Stimulated activated effector memory CD8-positive, alpha-beta T cell treated with anti-CD3 and anti-CD28 coated beads, Interleukin-12 subunit alpha, Interleukin-12 subunit beta, amount 100 ng/mL, for 72 hours (primary cell): Measurements from ENCODE around the gene TNFRSF12A.

Experiments
- ATAC-seq: fragments of 150-1000 bp; cut with Tn5 transposase; 2 replicates; pipeline ENCODE4 v1.10.0; 2021
- DNase-seq, 2 donors: peaks; one replicate each; pipeline ENCODE4 v3.0.0; 2021 to 2022; ENCODE audit warnings: low spot score in 2 of 2
- H3K27ac Mint-ChIP-seq: one replicate; pipeline ENCODE4 v1.8.0; 2022; ENCODE audit warnings: mild to moderate bottlenecking, mixed read lengths
- H3K36me3 Mint-ChIP-seq: one replicate; pipeline ENCODE4 v1.8.0; 2022; ENCODE audit warnings: mild to moderate bottlenecking, mixed read lengths
- H3K4me1 Mint-ChIP-seq: one replicate; pipeline ENCODE4 v1.8.0; 2022; ENCODE audit warnings: mixed read lengths
- H3K4me3 Mint-ChIP-seq: one replicate; pipeline ENCODE4 v1.8.0; 2022; ENCODE audit warnings: mild to moderate bottlenecking, mixed read lengths
- H3K9me3 Mint-ChIP-seq: one replicate; pipeline ENCODE4 v1.8.0; 2022; ENCODE audit warnings: mixed read lengths

TNFRSF12A gene

GRCh38 chr16:3014971-3015370 is 5.2 kb upstream of the TNFRSF12A start:
- H3K36me3 Mint-ChIP-seq = peaks cover 8% of the 10 kb centered on the region
- no peaks in the 10 kb centered on the region for H3K9me3 Mint-ChIP-seq
- no peak for ATAC-seq

GRCh38 chr16:3015865-3016521 is 4.2 kb upstream of the TNFRSF12A start:
- Mint-ChIP-seq H3K9me3 (no peaks in the 10 kb centered on the region), H3K4me1 (peaks cover 11% of the 10 kb centered on the region), H3K27ac (no peak overlapping the region), H3K36me3 (peaks cover 18% of the 10 kb centered on the region), H3K4me3 (no peak overlapping the region)
- ATAC-seq (no peak), DNase-seq (no peak)

More at GRCh38 chr16:3014971-3015370, 5.2 kb upstream of the TNFRSF12A start:
- no peak for DNase-seq
- Mint-ChIP-seq H3K4me3 (no peak overlapping the region), H3K4me1 (peaks cover 8% of the 10 kb centered on the region), H3K27ac (no peak overlapping the region)

- Mint-ChIP-seq H3K9me3 (no peaks in the 10 kb centered on the region), H3K4me3 (no peak overlapping the region)
These were observed 2.8 kb upstream of the TNFRSF12A start for GRCh38 chr16:3017344-3017743.

GRCh38 chr16:3017794-3018506 is 2.2 kb upstream of the TNFRSF12A start, which contains the start of gene CLDN6:
CLDN6 (minus strand) TSS chr16:3018183; CDS start chr16:3016021, 2,162 bp downstream.
- H3K4me3 Mint-ChIP-seq = no peak within 1 kb of the TSS
- DNase-seq = no peak
- ATAC-seq = no peak
- H3K27ac Mint-ChIP-seq = no peak within 1 kb of the TSS
- H3K4me1 Mint-ChIP-seq = peaks cover 30% of the 10 kb centered on the region
- H3K36me3 Mint-ChIP-seq = peaks cover 35% of the 10 kb centered on the region
- no peaks in the 10 kb centered on the region for H3K9me3 Mint-ChIP-seq

More at GRCh38 chr16:3017344-3017743, 2.8 kb upstream of the TNFRSF12A start:
- Mint-ChIP-seq H3K4me1 (peaks cover 24% of the 10 kb centered on the region), H3K27ac (no peak overlapping the region), H3K36me3 (peaks cover 31% of the 10 kb centered on the region)
- ATAC-seq (no peak), DNase-seq (no peak)

- H3K27ac Mint-ChIP-seq = peak overlapping the region; percentile 91
- H3K4me3 Mint-ChIP-seq = peak overlapping the region; percentile 78
- ATAC-seq = no peak
- no peaks in the 10 kb centered on the region for H3K9me3 Mint-ChIP-seq
- H3K36me3 Mint-ChIP-seq = peaks cover 52% of the 10 kb centered on the region
- no peak for DNase-seq
- H3K4me1 Mint-ChIP-seq = peaks cover 46% of the 10 kb centered on the region
These were observed 448 bp upstream of the TNFRSF12A start for GRCh38 chr16:3019594-3020246.

- ATAC-seq (peak; percentile 38), DNase-seq (peak; percentile 38 to 75)
- Mint-ChIP-seq H3K9me3 (no peaks in the 10 kb centered on the region), H3K4me3 (peak overlapping the region; percentile 78), H3K4me1 (peaks cover 51% of the 10 kb centered on the region), H3K27ac (peak overlapping the region; percentile 91), H3K36me3 (peaks cover 63% of the 10 kb centered on the region)
These were observed 658 bp downstream of the TNFRSF12A start for GRCh38 chr16:3020604-3021448.

- H3K36me3 Mint-ChIP-seq = peaks cover 71% of the 10 kb centered on the region
- H3K27ac Mint-ChIP-seq = peak overlapping the region; percentile 91
- DNase-seq = peak; percentile 66 to 87
- peak; percentile 52 for ATAC-seq
- H3K4me3 Mint-ChIP-seq = peak overlapping the region; percentile 78
- H3K4me1 Mint-ChIP-seq = peaks cover 59% of the 10 kb centered on the region
- H3K9me3 Mint-ChIP-seq = no peaks in the 10 kb centered on the region
These were observed 1.5 kb downstream of the TNFRSF12A start for GRCh38 chr16:3021449-3022207.

GRCh38 chr16:3022208-3022683 is 2.1 kb downstream of the TNFRSF12A start:
- H3K27ac Mint-ChIP-seq = peak overlapping the region; percentile 91
- H3K4me3 Mint-ChIP-seq = peak overlapping the region; percentile 78
- DNase-seq = peak; percentile 77 to 88
- peaks cover 59% of the 10 kb centered on the region for H3K4me1 Mint-ChIP-seq
- H3K9me3 Mint-ChIP-seq = no peaks in the 10 kb centered on the region
- peak; percentile 52 for ATAC-seq
- H3K36me3 Mint-ChIP-seq = peaks cover 77% of the 10 kb centered on the region

GRCh38 chr16:3022684-3023414 is 2.7 kb downstream of the TNFRSF12A start:
- no peak for DNase-seq
- no peaks in the 10 kb centered on the region for H3K9me3 Mint-ChIP-seq
- peak overlapping the region; percentile 78 for H3K4me3 Mint-ChIP-seq
- peaks cover 59% of the 10 kb centered on the region for H3K4me1 Mint-ChIP-seq
- H3K36me3 Mint-ChIP-seq = peaks cover 82% of the 10 kb centered on the region
- ATAC-seq = no peak
- peak overlapping the region; percentile 91 for H3K27ac Mint-ChIP-seq

GRCh38 chr16:3023415-3023668 is 3.2 kb downstream of the TNFRSF12A start:
- DNase-seq = no peak
- no peaks in the 10 kb centered on the region for H3K9me3 Mint-ChIP-seq
- ATAC-seq = no peak
- peak overlapping the region; percentile 78 for H3K4me3 Mint-ChIP-seq
- H3K4me1 Mint-ChIP-seq = peaks cover 63% of the 10 kb centered on the region
- H3K27ac Mint-ChIP-seq = peak overlapping the region; percentile 91
- H3K36me3 Mint-ChIP-seq = peaks cover 83% of the 10 kb centered on the region

- H3K27ac Mint-ChIP-seq = peak within 1 kb of the TSS; percentile 91
- peaks cover 85% of the 10 kb centered on the region for H3K36me3 Mint-ChIP-seq
- peaks cover 68% of the 10 kb centered on the region for H3K4me1 Mint-ChIP-seq
- H3K9me3 Mint-ChIP-seq = no peaks in the 10 kb centered on the region
- H3K4me3 Mint-ChIP-seq = peak within 1 kb of the TSS; percentile 78
- DNase-seq (peak; percentile 89 to 98), ATAC-seq (peak; percentile 86)
These were observed 3.7 kb downstream of the TNFRSF12A start, which contains the start of the genes HCFC1R1 and THOC6 for GRCh38 chr16:3023669-3024478. HCFC1R1 (minus strand) TSS chr16:3023942; CDS start chr16:3023941, 1 bp downstream. THOC6 (plus strand) TSS chr16:3024035; CDS start chr16:3024327, 292 bp downstream.

GRCh38 chr16:3025032-3026002 is 5.1 kb downstream of the TNFRSF12A start:
- peaks cover 72% of the 10 kb centered on the region for H3K4me1 Mint-ChIP-seq
- H3K27ac Mint-ChIP-seq = no peak overlapping the region
- H3K9me3 Mint-ChIP-seq = no peaks in the 10 kb centered on the region
- peaks cover 85% of the 10 kb centered on the region for H3K36me3 Mint-ChIP-seq
- ATAC-seq (no peak), DNase-seq (no peak)
- H3K4me3 Mint-ChIP-seq = peak overlapping the region; percentile 78
